RWPE1 (cell line): ENCODE results near the gene TMEM203.

Source experiments
- CTCF ChIA-PET: fragments of 350-600 bp; sonication (Branson Sonifier 250); formaldehyde crosslinking; extraction: SDS; loops from one replicate; lab custom pipeline; 2021; lab: Yijun Ruan, JAX
- POLR2A ChIA-PET: fragments of 400-600 bp; formaldehyde crosslinking; extraction: SDS; loops from one replicate; lab custom pipeline; 2020; ENCODE audit warnings: antibody characterized with exemption; ENCODE audit not compliant: low non-redundant PET; lab: Yijun Ruan, JAX
- DNase-seq: peaks from one replicate; pipeline ENCODE4 v3.0.0; 2012; ENCODE audit warnings: low spot score
- H3K27ac ChIP-seq: fragments of 450-650 bp; 2 replicates; pipeline ENCODE4 v1.5.1; 2017
- CTCF ChIP-seq: fragments of 450-650 bp; conservative IDR thresholded peaks from 2 replicates; pipeline ENCODE4 v1.5.1; 2017; ENCODE audit warnings: low read depth, mild to moderate bottlenecking

Gene TMEM203

DNA sequence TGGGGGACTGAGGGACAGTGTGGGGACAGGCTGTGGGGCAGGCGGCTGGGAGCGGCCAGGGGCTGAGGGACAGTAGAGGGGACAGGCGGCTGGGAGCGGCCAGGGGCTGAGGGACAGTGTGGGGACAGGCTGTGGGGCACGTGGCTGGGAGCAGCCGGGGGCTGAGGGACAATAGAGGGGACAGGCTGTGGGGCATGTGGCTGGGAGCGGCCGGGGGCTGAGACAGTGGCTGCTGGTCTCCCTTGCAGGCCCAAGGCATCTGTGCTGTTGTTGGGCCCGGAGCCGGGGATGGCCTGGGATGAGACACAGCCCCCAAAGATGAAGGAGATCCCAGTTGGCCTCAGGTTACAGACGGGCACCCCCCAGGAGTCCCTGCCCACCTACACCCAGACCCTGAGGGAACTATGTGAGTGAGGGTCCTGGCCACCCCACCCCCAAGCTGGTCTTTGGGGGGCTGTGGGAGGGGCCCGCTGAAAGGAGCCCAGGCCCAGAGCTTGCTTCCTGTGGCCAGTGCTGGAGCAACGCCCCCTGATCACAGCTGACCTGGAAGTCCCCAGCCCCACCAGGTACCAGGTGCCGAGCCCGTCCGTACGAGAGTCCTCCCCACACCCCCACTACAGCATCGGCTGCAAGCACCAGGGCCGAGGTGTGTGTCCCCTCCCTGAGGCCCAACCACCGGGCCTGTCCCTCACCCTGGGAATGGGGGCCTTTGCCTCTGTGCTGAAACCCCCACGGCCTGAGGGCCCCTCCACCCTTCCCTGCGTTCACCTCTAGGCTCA, 46.2 kb upstream of the TMEM203 start:
- peak overlapping the region; percentile 12 for H3K27ac ChIP-seq
- TF ChIP-seq CTCF: no peak
- CTCF ChIA-PET: interaction anchor here (0.5 to 0.6 kb wide), 2 partner anchors 43 to 45 kb away, joined by 4 to 11 read pairs; no protein-coding TSS in a partner anchor
- DNase-seq: no peak
- POLR2A ChIA-PET: interaction anchor here (0.6 to 1.0 kb wide), 2 partner anchors 7 to 22 kb away, joined by 3 to 7 read pairs; no protein-coding TSS in a partner anchor

DNA sequence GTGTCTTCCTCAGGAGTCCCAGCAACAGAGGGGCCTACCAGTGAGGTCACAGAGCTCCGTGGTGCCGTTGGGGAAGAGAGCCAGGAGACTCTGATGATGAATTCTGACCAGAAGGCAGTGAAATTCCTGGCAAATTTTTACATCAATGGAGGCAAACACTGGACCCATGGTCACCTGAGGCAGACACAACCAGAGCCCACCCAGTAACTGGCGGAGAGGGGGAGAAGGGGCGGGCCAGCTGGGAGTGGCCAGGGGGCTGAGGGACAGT, 45.7 kb upstream of the TMEM203 start, which contains the start of gene STPG3:
STPG3 (plus strand) TSS at position 93 of the 268 bp plus-strand sequence; CDS start at position 94, 1 bp downstream.
- H3K27ac ChIP-seq: peak within 1 kb of the TSS; percentile 12
- TF ChIP-seq CTCF: no peak
- ChIA-PET POLR2A (no interaction called here), CTCF (no interaction called here)
- no peak for DNase-seq

DNA sequence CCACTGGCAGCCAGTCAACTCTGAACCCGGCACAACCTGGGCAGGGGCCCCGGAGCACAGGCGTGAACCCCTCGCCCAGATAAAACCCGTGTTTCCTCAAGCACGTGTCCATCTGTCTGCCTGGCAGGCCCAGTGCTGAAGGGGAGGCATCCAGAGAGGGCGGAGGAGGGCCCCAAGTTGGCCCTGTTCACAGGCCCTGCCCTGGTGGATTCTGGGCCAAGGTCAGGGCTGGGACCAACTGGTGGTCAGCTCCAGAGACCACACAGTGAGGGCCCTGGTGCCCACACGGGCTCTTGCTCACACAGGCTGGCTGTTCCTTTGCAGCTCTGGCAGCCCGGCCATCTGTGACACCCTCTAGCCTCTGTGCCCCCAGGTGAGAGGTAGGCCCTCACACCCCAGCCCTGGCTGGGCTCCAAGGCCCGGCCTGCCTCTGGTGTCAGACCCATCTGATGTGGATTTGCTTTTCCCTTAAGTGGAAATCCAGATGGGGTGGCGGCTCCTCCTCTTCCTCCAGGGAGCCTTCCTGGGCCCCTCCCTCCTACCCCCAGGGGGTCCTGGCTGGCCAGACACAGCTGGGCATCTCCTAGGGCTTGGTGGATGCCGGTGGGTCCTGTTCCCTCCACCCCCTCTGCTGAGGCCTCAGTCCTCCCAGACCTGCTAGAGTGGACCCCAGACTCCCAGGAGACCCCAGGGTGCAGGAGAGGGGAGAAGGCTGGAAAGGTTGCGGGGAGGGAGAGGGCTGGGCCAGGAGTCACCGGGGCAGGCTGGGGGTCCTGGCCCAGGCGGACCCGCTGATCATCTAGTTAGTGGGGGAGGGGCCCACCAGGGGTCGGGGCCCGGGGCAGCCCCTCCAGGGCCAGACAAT, 45.1 kb upstream of the TMEM203 start:
- CTCF ChIA-PET: interaction anchor here (1.6 kb wide), 1 partner anchor 14 kb away, joined by 5 read pairs; no protein-coding TSS in a partner anchor
- POLR2A ChIA-PET: no interaction called here

DNA sequence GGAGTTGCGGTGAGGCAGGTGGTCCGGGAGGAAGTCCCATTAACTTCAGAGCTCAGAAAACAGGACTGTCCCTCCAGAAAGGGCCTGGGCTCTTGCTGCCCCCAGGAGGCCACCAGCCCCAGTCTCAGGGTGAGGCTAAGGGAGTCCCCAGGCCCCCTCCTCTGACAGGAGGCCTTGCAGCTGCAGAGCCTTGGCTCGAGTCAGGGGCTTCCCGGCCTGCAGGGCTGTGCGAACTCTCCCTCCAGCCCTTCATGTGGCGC, 42.4 kb upstream of the TMEM203 start:
- DNase-seq: no peak
- no peak for TF ChIP-seq CTCF
- ChIA-PET CTCF (interaction anchor here (1.0 kb wide), 1 partner anchor 29 kb away, joined by 3 read pairs; the partner anchor contains the start of gene TOR4A), POLR2A (no interaction called here)
- no peak overlapping the region for H3K27ac ChIP-seq

More for the DNA sequence above, 45.1 kb upstream of the TMEM203 start:
- DNase-seq: no peak
- peak overlapping the region; percentile 12 for H3K27ac ChIP-seq
- TF ChIP-seq CTCF: no peak

- DNase-seq: no peak
- ChIA-PET POLR2A (no interaction called here), CTCF (interaction anchor here (0.5 to 1.0 kb wide), 2 partner anchors 30 to 162 kb away, joined by 3 to 5 read pairs; partner anchors contain the start of gene TOR4A)
- peak overlapping the region; percentile 11; the same call in 1 of the 2 replicates for H3K27ac ChIP-seq
- TF ChIP-seq CTCF: no peak
Observed at GRCh38 chr9:137247135-137247915, 41.9 kb upstream of the TMEM203 start.
